HCT116 (cell line): ENCODE data around the gene CEP112. TPM values are rescaled to one million over a fixed set of nuclear protein-coding genes. Genes with fewer than 3 reads are reported as not detected.

Experiments used
- ATAC-seq: fragments of 200-7000 bp; cut with Tn5 transposase; 2 replicates; pipeline ENCODE4 v1.9.1; 2020; ENCODE audit warnings: mild to moderate bottlenecking, moderate library complexity
- BruUV-seq: library from RNA; stranded (reverse); fragments of 400-500 nt; replicated peaks from 2 replicates; lab custom pipeline; 2021; lab: Mats Ljungman, UMichigan
- CTCF ChIA-PET: fragments of 300-600 bp; sonication (Branson Sonifier 250); formaldehyde crosslinking; loops from one replicate; lab custom pipeline; 2021; ENCODE audit warnings: antibody characterized with exemption; lab: Charles Lee
- POLR2A ChIA-PET: fragments of 300-600, 350-600 bp; sonication (Branson Sonifier 250); formaldehyde crosslinking; loops from one replicate; lab custom pipeline; 2021; ENCODE audit warnings: antibody characterized with exemption; lab: Charles Lee
- RAD21 ChIA-PET, 2 experiments: fragments of 300-600 bp; sonication (Branson Sonifier 250); formaldehyde crosslinking; loops; one replicate each; lab custom pipeline; 2023; ENCODE audit warnings: low total read pairs in 2 of 2; ENCODE audit not compliant: uncharacterized antibody in 2 of 2, unreplicated experiment in 2 of 2, low non-redundant PET in 1 of 2; lab: Charles Lee
- DNase-seq: peaks from one replicate; pipeline ENCODE4 v3.0.0-alpha.2; 2010; ENCODE audit warnings: low read depth, low spot score
- H2AFZ ChIP-seq: fragments of 200-600 bp; shearing (Covaris generic), sonication (generic); 2 replicates; pipeline ENCODE4 v1.6.1; 2017; ENCODE audit warnings: low read depth, mixed run types, mixed read lengths, antibody characterized with exemption, low read length; ENCODE audit not compliant: poor library complexity, severe bottlenecking
- H3K27ac ChIP-seq: 2 replicates; pipeline ENCODE4 v1.5.1; 2012; ENCODE audit warnings: low read depth, low read length
- H3K27me3 ChIP-seq: fragments of 200-600 bp; sonication (generic); 2 replicates; pipeline ENCODE4 v1.6.1; 2016; ENCODE audit warnings: mixed run types, low read length, mixed read lengths; ENCODE audit not compliant: insufficient read depth
- H3K36me3 ChIP-seq, 2 experiments: fragments of 200-500 bp in 1 of 2; fragments of 200-600 bp in 1 of 2; sonication (Bioruptor generic) in 1 of 2; sonication (generic) in 1 of 2; 2 replicates each; pipeline versions ENCODE4 v1.5.1 to v1.6.1; 2014 to 2016; ENCODE audit warnings: low read length in 2 of 2, inconsistent platforms in 1 of 2, mixed read lengths in 1 of 2, mixed run types in 1 of 2; ENCODE audit not compliant: insufficient read depth in 2 of 2, control insufficient read depth in 1 of 2
- H3K4me1 ChIP-seq, 2 experiments: fragments of 200-600 bp in 1 of 2; sonication (generic) in 1 of 2; 2 replicates each; pipeline versions ENCODE4 v1.5.1 to v1.6.1; 2012 to 2017; ENCODE audit warnings: low read length in 2 of 2, inconsistent platforms in 1 of 2, mild to moderate bottlenecking in 1 of 2, mixed read lengths in 1 of 2, mixed run types in 1 of 2, moderate library complexity in 1 of 2; ENCODE audit not compliant: insufficient read depth in 2 of 2, control insufficient read depth in 1 of 2
- H3K4me2 ChIP-seq: fragments of 200-600 bp; sonication (generic); 2 replicates; pipeline ENCODE4 v1.6.1; 2017; ENCODE audit warnings: mixed run types, low read length, mixed read lengths
- H3K4me3 ChIP-seq, 2 experiments: fragments of 200-600 bp in 1 of 2; sonication (generic) in 1 of 2; replicated peaks in 1 of 2; 2 replicates each; pipeline ENCODE4 v1.5.1; 2011 to 2016; ENCODE audit warnings: low read length in 2 of 2, control low read depth in 1 of 2, low read depth in 1 of 2, mild to moderate bottlenecking in 1 of 2, mixed read lengths in 1 of 2, mixed run types in 1 of 2
- H3K79me2 ChIP-seq: fragments of 200-600 bp; sonication (generic); 2 replicates; pipeline ENCODE4 v1.6.1; 2017; ENCODE audit warnings: mild to moderate bottlenecking, mixed run types, low read length, moderate library complexity, mixed read lengths; ENCODE audit not compliant: insufficient read depth
- H3K9ac ChIP-seq: fragments of 200-600 bp; sonication (generic); 2 replicates; pipeline ENCODE4 v1.6.1; 2016; ENCODE audit warnings: low read length, mixed read lengths
- H3K9me2 ChIP-seq: fragments of 200-600 bp; sonication (generic), shearing (Covaris generic); 2 replicates; pipeline ENCODE4 v1.6.1; 2017; ENCODE audit warnings: mixed run types, mild to moderate bottlenecking, moderate library complexity; ENCODE audit not compliant: insufficient read depth
- H3K9me3 ChIP-seq, 2 experiments: fragments of 200-500 bp in 1 of 2; fragments of 200-600 bp in 1 of 2; sonication (Bioruptor generic) in 1 of 2; sonication (generic) in 1 of 2; 2 replicates each; pipeline ENCODE4 v1.6.1; 2014 to 2017; ENCODE audit warnings: low read length in 2 of 2, mixed read lengths in 2 of 2, inconsistent platforms in 1 of 2, low read depth in 1 of 2, mild to moderate bottlenecking in 1 of 2, mixed run types in 1 of 2, moderate library complexity in 1 of 2; ENCODE audit not compliant: control insufficient read depth in 1 of 2, insufficient read depth in 1 of 2
- H4K20me1 ChIP-seq: fragments of 200-600 bp; sonication (generic), shearing (Covaris generic); 2 replicates; pipeline ENCODE4 v1.6.1; 2017; ENCODE audit warnings: mixed run types, mild to moderate bottlenecking, moderate library complexity; ENCODE audit not compliant: insufficient read depth
- ATF3 ChIP-seq: IDR thresholded peaks from 2 replicates; pipeline ENCODE4 v1.6.1; 2012
- CEBPB ChIP-seq: IDR thresholded peaks from 2 replicates; pipeline ENCODE4 v1.6.1; 2012; ENCODE audit warnings: low read depth
- EGR1 ChIP-seq: IDR thresholded peaks from 2 replicates; pipeline ENCODE4 v1.6.1; 2012; ENCODE audit warnings: low read depth
- ELF1 ChIP-seq: IDR thresholded peaks from 2 replicates; pipeline ENCODE4 v1.6.1; 2012; ENCODE audit warnings: low read depth, borderline replicate concordance
- POLR2AphosphoS5 ChIP-seq: IDR thresholded peaks from 2 replicates; pipeline ENCODE4 v1.6.1; 2011; ENCODE audit warnings: mild to moderate bottlenecking, low read depth, low read length, moderate library complexity
- SRF ChIP-seq: IDR thresholded peaks from 2 replicates; pipeline ENCODE4 v1.6.1; 2012; ENCODE audit warnings: low read depth
- TCF7L2 ChIP-seq: IDR thresholded peaks from 2 replicates; pipeline ENCODE4 v1.7.0; 2011; ENCODE audit warnings: borderline replicate concordance, inconsistent platforms; ENCODE audit not compliant: insufficient read depth, insufficient read length; ENCODE audit errors: extremely low read depth
- YY1 ChIP-seq: IDR thresholded peaks from 2 replicates; pipeline ENCODE4 v1.6.1; 2011; ENCODE audit warnings: low read length, low read depth, moderate library complexity, mild to moderate bottlenecking; ENCODE audit not compliant: insufficient replicate concordance; ENCODE audit errors: extremely low read depth
- ZBTB33 ChIP-seq: IDR thresholded peaks from 2 replicates; pipeline ENCODE4 v1.6.1; 2011; ENCODE audit warnings: mild to moderate bottlenecking, low read length, moderate library complexity; ENCODE audit not compliant: insufficient replicate concordance; ENCODE audit errors: extremely low read depth
- ZFX ChIP-seq: fragments of 450-650 bp; IDR thresholded peaks from 2 replicates; pipeline ENCODE4 v1.6.1; 2017
- ZNF274 ChIP-seq: fragments of 200-500 bp; sonication (Bioruptor generic); IDR thresholded peaks from 2 replicates; pipeline ENCODE4 v1.6.1; 2014; ENCODE audit warnings: mild to moderate bottlenecking, low read depth, low read length, inconsistent platforms
- intact Hi-C: fragments of 100-400 bp; cut with micrococcal nuclease; formaldehyde crosslinking; loops from 2 replicates; pipeline ENCODE4 v1.10.0; 2022
- total RNA-seq: library from RNA; stranded (reverse); gene quantifications from one replicate; pipeline ENCODE4 v1.2.1, GENCODE V29; 2021; ENCODE audit not compliant: unreplicated experiment
- TF ChIP-seq, protein P1 (sequence below), 3 experiments: fragments of 200-600 bp in 1 of 3; sonication (generic) in 1 of 3; IDR thresholded peaks in 2 of 3; conservative IDR thresholded peaks in 1 of 3; 2 replicates each; pipeline ENCODE4 v1.5.1; 2012 to 2017; ENCODE audit warnings: low read depth in 2 of 3, low read length in 2 of 3, antibody characterized with exemption in 1 of 3, borderline replicate concordance in 1 of 3, control low read depth in 1 of 3, mild to moderate bottlenecking in 1 of 3, mixed read lengths in 1 of 3, mixed run types in 1 of 3, moderate library complexity in 1 of 3; ENCODE audit not compliant: insufficient read depth in 1 of 3

CEP112 gene
- total RNA-seq, 1 experiment from 2014 or later = 10.9 TPM

GRCh38 chr17:66230922-66231591 is 39.1 kb upstream of the CEP112 start:
- no peaks in the 10 kb centered on the region for H3K79me2 ChIP-seq
- DNase-seq (no peak), ATAC-seq (no peak)
- H3K9me3 ChIP-seq = no peaks in the 10 kb centered on the region
- no peaks in the 10 kb centered on the region for H3K36me3 ChIP-seq
- ChIA-PET POLR2A (no interaction called here), RAD21 (no interaction called here), CTCF (no interaction called here)
- H3K27ac ChIP-seq = no peak overlapping the region
- H3K4me1 ChIP-seq = no peaks in the 10 kb centered on the region
- no TSS peak for BruUV-seq
- no peaks in the 10 kb centered on the region for H3K27me3 ChIP-seq
- H2AFZ ChIP-seq = no peak overlapping the region
- H3K9ac ChIP-seq = no peak overlapping the region
- H3K4me3 ChIP-seq = no peak overlapping the region
- intact Hi-C loops = no loop called here
- H3K4me2 ChIP-seq = no peak overlapping the region
- TF ChIP-seq ELF1 = no peak
- TF ChIP-seq POLR2AphosphoS5 = no peak
- no peak for TF ChIP-seq YY1
- no peak for TF ChIP-seq SRF
- TF ChIP-seq CEBPB = no peak
- no peak for TF ChIP-seq ZNF274
- TF ChIP-seq TCF7L2 = no peak
- TF ChIP-seq, protein P1, sequence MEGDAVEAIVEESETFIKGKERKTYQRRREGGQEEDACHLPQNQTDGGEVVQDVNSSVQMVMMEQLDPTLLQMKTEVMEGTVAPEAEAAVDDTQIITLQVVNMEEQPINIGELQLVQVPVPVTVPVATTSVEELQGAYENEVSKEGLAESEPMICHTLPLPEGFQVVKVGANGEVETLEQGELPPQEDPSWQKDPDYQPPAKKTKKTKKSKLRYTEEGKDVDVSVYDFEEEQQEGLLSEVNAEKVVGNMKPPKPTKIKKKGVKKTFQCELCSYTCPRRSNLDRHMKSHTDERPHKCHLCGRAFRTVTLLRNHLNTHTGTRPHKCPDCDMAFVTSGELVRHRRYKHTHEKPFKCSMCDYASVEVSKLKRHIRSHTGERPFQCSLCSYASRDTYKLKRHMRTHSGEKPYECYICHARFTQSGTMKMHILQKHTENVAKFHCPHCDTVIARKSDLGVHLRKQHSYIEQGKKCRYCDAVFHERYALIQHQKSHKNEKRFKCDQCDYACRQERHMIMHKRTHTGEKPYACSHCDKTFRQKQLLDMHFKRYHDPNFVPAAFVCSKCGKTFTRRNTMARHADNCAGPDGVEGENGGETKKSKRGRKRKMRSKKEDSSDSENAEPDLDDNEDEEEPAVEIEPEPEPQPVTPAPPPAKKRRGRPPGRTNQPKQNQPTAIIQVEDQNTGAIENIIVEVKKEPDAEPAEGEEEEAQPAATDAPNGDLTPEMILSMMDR (IDR thresholded peaks at IDR 0.05 in 2 of 3, conservative IDR thresholded peaks at IDR 0.05 in 1 of 3; ENCODE audit: borderline replicate concordance in 1 of 3, insufficient read depth in 1 of 3, low read depth in 2 of 3, low read length in 2 of 3) = no peak
- TF ChIP-seq ZFX = no peak
- no peak for TF ChIP-seq EGR1
- no peak for TF ChIP-seq ZBTB33
- no peak for TF ChIP-seq ATF3
- H3K9me2 ChIP-seq = no peaks in the 10 kb centered on the region
- no peaks in the 10 kb centered on the region for H4K20me1 ChIP-seq
